T1000 (cell line): ENCODE measurements around the gene FAM83B.
"Not testable (repeated sequence)": the region's sequence is repeated elsewhere in the genome, so short reads cannot be mapped to it uniquely, and the experiment has no call there.

Experiments used
- DNase-seq: peaks from one replicate; lab custom pipeline; 2025; ENCODE audit warnings: mixed read lengths; lab: John Stamatoyannopoulos, UW

FAM83B gene

GRCh38 chr6:54979161-54979560, 132.6 kb downstream of the FAM83B start:
- not testable (repeated sequence) for DNase-seq

DNA sequence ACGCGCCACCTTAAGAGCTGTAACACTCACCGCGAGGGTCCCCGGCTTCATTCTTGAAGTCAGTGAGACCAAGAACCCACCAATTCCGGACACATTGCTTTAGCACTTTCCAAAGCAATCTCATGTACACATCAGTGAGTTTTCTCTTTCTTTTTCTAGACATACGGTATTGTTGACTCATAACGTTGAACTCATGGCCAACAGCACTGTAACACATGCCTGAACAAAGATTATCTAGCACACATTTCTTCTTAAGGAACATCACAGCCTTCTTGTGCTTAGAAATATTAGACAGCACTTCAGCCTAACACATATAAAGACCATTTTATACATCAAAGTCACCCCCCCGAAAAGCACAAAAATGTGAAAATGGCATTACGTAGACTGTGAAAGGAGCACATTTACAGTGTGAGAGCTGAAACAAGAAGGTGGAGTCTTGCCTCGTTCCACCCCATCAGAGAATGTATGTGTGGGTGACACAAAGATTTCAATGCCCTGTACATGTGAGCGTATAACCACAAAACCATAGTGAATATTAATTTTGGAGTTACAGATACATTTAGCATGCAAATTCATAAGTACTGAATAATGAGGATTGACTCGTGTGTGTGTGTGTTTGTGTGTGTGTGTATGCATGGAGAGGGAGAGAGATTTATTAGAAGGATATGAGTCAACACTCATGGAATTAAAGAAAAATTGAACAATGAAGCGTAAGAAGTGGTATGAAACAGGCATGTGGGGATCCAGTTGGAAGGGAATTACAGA, 134.1 kb downstream of the FAM83B start:
- no peak for DNase-seq

- DNase-seq: no peak
Observed at GRCh38 chr6:54981276-54981609, 134.7 kb downstream of the FAM83B start.

GRCh38 chr6:54981647-54982046, 135.1 kb downstream of the FAM83B start:
- no peak for DNase-seq

DNA sequence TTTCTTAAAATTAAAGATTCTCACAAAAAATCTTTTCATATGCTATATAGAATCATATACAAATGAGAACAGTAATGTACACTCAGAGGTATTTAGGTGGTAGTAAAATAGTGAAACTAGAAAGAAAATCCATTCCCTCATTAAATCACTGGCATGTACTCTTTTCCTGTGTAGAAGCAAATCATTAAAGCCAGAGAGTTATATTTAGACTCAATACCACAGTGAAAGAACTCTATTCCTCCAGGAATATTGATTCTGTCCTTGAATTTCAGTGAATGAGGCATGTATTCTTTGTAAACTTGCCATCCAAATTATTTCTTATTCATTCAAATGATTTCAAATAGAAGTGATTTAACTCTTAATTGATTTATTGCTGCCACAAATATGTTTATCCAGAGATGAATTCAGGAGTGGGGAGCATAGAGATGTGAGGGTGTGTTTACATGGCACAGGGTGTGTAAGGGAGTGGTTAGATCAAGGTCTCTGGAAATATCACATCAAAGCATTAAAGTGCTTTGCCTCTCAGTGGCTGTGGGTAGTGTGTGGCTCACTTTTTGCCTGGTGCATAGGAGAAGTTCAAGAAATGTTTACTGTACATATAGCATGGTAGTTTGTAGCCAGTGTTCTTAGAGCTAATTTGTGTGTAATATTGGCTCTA, 141.2 kb downstream of the FAM83B start:
- DNase-seq: no peak

- DNase-seq: no peak
Observed at GRCh38 chr6:54988576-54988975, 142.0 kb downstream of the FAM83B start.

GRCh38 chr6:54990001-54990400, 143.4 kb downstream of the FAM83B start:
- DNase-seq: no peak
